ENCODE measurements around the gene ISM2. TPM values are rescaled to one million over a fixed set of nuclear protein-coding genes. Genes with fewer than 3 reads are reported as not detected.

The ISM2 gene
- total RNA-seq, 1 experiment from 2014 or later: not detected

DNA sequence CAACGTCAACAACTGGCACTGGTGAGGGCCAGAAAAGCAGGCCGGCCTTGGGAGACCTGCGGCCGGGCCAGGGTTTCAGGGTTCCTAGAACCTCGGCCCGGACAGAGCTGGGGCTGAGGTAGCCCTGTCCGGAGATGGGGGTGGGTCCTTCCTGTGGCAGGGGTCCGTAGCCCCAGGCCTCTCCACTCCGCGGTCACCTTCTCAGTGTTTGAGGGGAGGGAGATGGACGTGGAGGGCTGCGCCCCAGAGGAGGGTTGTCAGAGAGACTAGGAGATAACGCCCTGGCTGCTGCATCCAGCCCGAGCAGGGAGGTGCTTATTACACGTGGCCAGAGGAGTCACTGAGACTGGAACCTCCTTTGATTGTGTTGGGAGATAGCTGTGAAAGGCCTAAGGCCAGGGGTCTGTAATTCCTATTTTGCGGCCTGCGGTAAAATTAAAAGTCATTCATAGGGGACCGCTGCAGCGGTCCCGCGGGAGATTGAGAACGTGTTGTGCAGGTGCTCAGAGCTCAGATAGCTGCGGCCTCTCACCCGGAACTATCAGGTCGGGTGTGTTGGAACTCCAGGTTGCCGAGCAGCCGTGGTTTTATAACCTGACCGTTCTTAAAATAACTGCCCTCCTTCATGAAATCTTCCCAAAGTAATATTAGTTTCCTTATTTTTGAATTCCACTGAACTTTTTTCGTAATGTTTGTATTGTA lies 40.2 kb downstream of the ISM2 start:
- Histone ChIP-seq H3K4me1 (ENCODE audit: control insufficient read depth in 1 of 2, insufficient read depth in 2 of 2, low read length in 2 of 2) (peaks cover 6 to 15% of the 10 kb centered on the region in 2 experiments), H3K9me3 (ENCODE audit: control insufficient read depth in 1 of 2, insufficient read depth in 1 of 2, low read depth in 1 of 2, low read length in 2 of 2) (no peaks in the 10 kb centered on the region), H3K27ac (ENCODE audit: low read depth, low read length) (peak overlapping the region; percentile 81), H3K79me2 (ENCODE audit: insufficient read depth, low read length) (peaks cover 60% of the 10 kb centered on the region), H3K4me2 (ENCODE audit: low read length) (peak overlapping the region; percentile 83), H2AFZ (ENCODE audit: low read depth, low read length, poor library complexity, severe bottlenecking) (no peak overlapping the region), H3K9ac (ENCODE audit: low read length) (peak overlapping the region; percentile 80), H3K27me3 (ENCODE audit: insufficient read depth, low read length) (no peaks in the 10 kb centered on the region), H4K20me1 (ENCODE audit: insufficient read depth) (peaks cover 12% of the 10 kb centered on the region; the same call in 1 of the 2 replicates), H3K36me3 (ENCODE audit: control insufficient read depth in 1 of 2, insufficient read depth in 2 of 2, low read length in 2 of 2) (peaks cover 26 to 34% of the 10 kb centered on the region in 2 experiments), H3K4me3 (replicated peaks in 1 of 2; ENCODE audit: low read depth in 1 of 2, low read length in 2 of 2) (peak overlapping the region; percentile 87 to 89), H3K9me2 (ENCODE audit: insufficient read depth) (no peaks in the 10 kb centered on the region)
- ChIA-PET POLR2A (interaction anchor here (1.1 kb wide), 1 partner anchor 137 kb away, joined by 3 read pairs; the partner anchor contains the start of genes GSTZ1 and POMT2), CTCF (interaction anchor here (0.6 to 2.3 kb wide), 9 partner anchors 11 to 307 kb away, joined by 3 to 13 read pairs (median 4); no protein-coding TSS in a partner anchor), RAD21 (ENCODE audit: low non-redundant PET in 1 of 2, low total read pairs in 2 of 2, uncharacterized antibody in 2 of 2, unreplicated experiment in 2 of 2) (interaction anchor here in 1 of 2 experiments (1.5 kb wide), 1 partner anchor 359 kb away, joined by 4 read pairs; no protein-coding TSS in a partner anchor)
- no peak for TF ChIP-seq ZNF274 (IDR thresholded peaks at IDR 0.05; ENCODE audit: low read depth, low read length)
- peak; percentile 18 for TF ChIP-seq MAX (IDR thresholded peaks at IDR 0.05)
- no peak for TF ChIP-seq EGR1 (IDR thresholded peaks at IDR 0.05; ENCODE audit: low read depth)
- no peak for TF ChIP-seq POLR2A (IDR thresholded peaks at IDR 0.05; ENCODE audit: borderline replicate concordance, extremely low read depth, insufficient read depth, insufficient read length)
- TF ChIP-seq YY1 (IDR thresholded peaks at IDR 0.05; ENCODE audit: extremely low read depth, insufficient replicate concordance, low read depth, low read length): no peak
- TF ChIP-seq ZFX (IDR thresholded peaks at IDR 0.05): peak; percentile 92
- no peak for TF ChIP-seq POLR2AphosphoS5 (IDR thresholded peaks at IDR 0.05; ENCODE audit: low read depth, low read length)
- TF ChIP-seq, protein P1, sequence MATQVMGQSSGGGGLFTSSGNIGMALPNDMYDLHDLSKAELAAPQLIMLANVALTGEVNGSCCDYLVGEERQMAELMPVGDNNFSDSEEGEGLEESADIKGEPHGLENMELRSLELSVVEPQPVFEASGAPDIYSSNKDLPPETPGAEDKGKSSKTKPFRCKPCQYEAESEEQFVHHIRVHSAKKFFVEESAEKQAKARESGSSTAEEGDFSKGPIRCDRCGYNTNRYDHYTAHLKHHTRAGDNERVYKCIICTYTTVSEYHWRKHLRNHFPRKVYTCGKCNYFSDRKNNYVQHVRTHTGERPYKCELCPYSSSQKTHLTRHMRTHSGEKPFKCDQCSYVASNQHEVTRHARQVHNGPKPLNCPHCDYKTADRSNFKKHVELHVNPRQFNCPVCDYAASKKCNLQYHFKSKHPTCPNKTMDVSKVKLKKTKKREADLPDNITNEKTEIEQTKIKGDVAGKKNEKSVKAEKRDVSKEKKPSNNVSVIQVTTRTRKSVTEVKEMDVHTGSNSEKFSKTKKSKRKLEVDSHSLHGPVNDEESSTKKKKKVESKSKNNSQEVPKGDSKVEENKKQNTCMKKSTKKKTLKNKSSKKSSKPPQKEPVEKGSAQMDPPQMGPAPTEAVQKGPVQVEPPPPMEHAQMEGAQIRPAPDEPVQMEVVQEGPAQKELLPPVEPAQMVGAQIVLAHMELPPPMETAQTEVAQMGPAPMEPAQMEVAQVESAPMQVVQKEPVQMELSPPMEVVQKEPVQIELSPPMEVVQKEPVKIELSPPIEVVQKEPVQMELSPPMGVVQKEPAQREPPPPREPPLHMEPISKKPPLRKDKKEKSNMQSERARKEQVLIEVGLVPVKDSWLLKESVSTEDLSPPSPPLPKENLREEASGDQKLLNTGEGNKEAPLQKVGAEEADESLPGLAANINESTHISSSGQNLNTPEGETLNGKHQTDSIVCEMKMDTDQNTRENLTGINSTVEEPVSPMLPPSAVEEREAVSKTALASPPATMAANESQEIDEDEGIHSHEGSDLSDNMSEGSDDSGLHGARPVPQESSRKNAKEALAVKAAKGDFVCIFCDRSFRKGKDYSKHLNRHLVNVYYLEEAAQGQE (IDR thresholded peaks at IDR 0.05; ENCODE audit: low read depth): no peak
- no peak for TF ChIP-seq SP1 (IDR thresholded peaks at IDR 0.05; ENCODE audit: low read depth)
- TF ChIP-seq TCF7L2 (IDR thresholded peaks at IDR 0.05; ENCODE audit: borderline replicate concordance, extremely low read depth, insufficient read depth, insufficient read length): no peak
- TF ChIP-seq ELF1 (IDR thresholded peaks at IDR 0.05; ENCODE audit: borderline replicate concordance, low read depth): no peak
- TF ChIP-seq CEBPB (IDR thresholded peaks at IDR 0.05; ENCODE audit: low read depth): no peak
- no peak for DNase-seq (ENCODE audit: low read depth, low spot score)
- ATAC-seq: peak; percentile 14
- intact Hi-C loops (cut with micrococcal nuclease): loop anchor here (2.0 to 10.0 kb wide), 7 partner anchors 81 to 356 kb away; partner anchors contain the start of genes GSTZ1, POMT2, SAMD15 and TMED8
- no TSS peak for BruUV-seq (replicated peaks)

All from HCT116 (cell line).